Stimulated activated naive CD8-positive, alpha-beta T cell treated with anti-CD3 and anti-CD28 coated beads, Interleukin-15, Interleukin-2, amounts not matched to agents 100 ng/mL and 50 ng/mL, for 24 hours (primary cell): ENCODE measurements around the gene CRACR2A.

Experiments used
- H3K27ac Mint-ChIP-seq: one replicate; pipeline ENCODE4 v1.8.0; 2021; ENCODE audit warnings: mild to moderate bottlenecking, mixed read lengths
- H3K27me3 Mint-ChIP-seq: one replicate; pipeline ENCODE4 v1.8.0; 2021; ENCODE audit warnings: mixed read lengths
- H3K36me3 Mint-ChIP-seq: one replicate; pipeline ENCODE4 v1.8.0; 2021; ENCODE audit warnings: low read depth, mixed read lengths
- H3K4me1 Mint-ChIP-seq: one replicate; pipeline ENCODE4 v1.8.0; 2021; ENCODE audit warnings: low read depth, mixed read lengths
- H3K4me3 Mint-ChIP-seq: one replicate; pipeline ENCODE4 v1.8.0; 2021; ENCODE audit warnings: mild to moderate bottlenecking, mixed read lengths
- H3K9me3 Mint-ChIP-seq: one replicate; pipeline ENCODE4 v1.8.0; 2021; ENCODE audit warnings: mixed read lengths

CRACR2A gene

GRCh38 chr12:3718100-3718499 lies 34.8 kb downstream of the CRACR2A start:
- peaks cover 7% of the 10 kb centered on the region for H3K4me1 Mint-ChIP-seq
- no peaks in the 10 kb centered on the region for H3K27me3 Mint-ChIP-seq
- H3K4me3 Mint-ChIP-seq: no peak overlapping the region
- peaks cover 6% of the 10 kb centered on the region for H3K9me3 Mint-ChIP-seq
- H3K27ac Mint-ChIP-seq: no peak overlapping the region
- peaks cover 42% of the 10 kb centered on the region for H3K36me3 Mint-ChIP-seq

- peaks cover 7% of the 10 kb centered on the region for H3K4me1 Mint-ChIP-seq
- peaks cover 40% of the 10 kb centered on the region for H3K36me3 Mint-ChIP-seq
- H3K27ac Mint-ChIP-seq: no peak overlapping the region
- no peaks in the 10 kb centered on the region for H3K9me3 Mint-ChIP-seq
- H3K4me3 Mint-ChIP-seq: no peak overlapping the region
- no peaks in the 10 kb centered on the region for H3K27me3 Mint-ChIP-seq
Measured at GRCh38 chr12:3717283-3717898, 35.5 kb downstream of the CRACR2A start.

DNA sequence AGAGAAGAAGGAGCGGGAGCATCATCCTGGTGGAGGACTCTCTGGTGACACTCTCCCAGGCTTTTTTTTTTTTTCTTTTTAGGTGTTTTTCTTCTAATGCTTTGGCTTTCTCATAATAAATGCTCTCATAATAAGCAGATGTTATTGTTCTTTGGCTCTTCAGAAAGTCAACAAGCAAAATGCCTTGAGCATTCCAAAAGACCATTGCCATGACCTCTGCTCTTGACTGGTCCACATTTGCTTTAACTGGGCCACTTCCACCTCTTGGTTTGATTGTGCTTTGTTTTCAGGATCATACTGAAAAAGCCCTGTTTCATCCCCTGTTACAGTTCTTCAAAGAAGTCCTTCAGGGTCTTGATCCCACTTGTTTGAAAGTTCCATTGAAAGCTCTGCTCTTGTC lies 36.9 kb downstream of the CRACR2A start:
- peaks cover 7% of the 10 kb centered on the region for H3K4me1 Mint-ChIP-seq
- H3K9me3 Mint-ChIP-seq: no peaks in the 10 kb centered on the region
- H3K27ac Mint-ChIP-seq: no peak overlapping the region
- no peak overlapping the region for H3K4me3 Mint-ChIP-seq
- H3K27me3 Mint-ChIP-seq: no peaks in the 10 kb centered on the region
- H3K36me3 Mint-ChIP-seq: peaks cover 41% of the 10 kb centered on the region

GRCh38 chr12:3713947-3714346 lies 39.0 kb downstream of the CRACR2A start:
- Mint-ChIP-seq H3K9me3 (no peaks in the 10 kb centered on the region), H3K36me3 (peaks cover 48% of the 10 kb centered on the region), H3K27me3 (no peaks in the 10 kb centered on the region), H3K27ac (no peak overlapping the region), H3K4me1 (peaks cover 7% of the 10 kb centered on the region), H3K4me3 (no peak overlapping the region)

- Mint-ChIP-seq H3K27me3 (no peaks in the 10 kb centered on the region), H3K27ac (no peak overlapping the region), H3K36me3 (peaks cover 47% of the 10 kb centered on the region), H3K9me3 (no peaks in the 10 kb centered on the region), H3K4me3 (no peak overlapping the region), H3K4me1 (peaks cover 3% of the 10 kb centered on the region)
Measured at GRCh38 chr12:3713483-3713882, 39.4 kb downstream of the CRACR2A start.

- Mint-ChIP-seq H3K36me3 (peaks cover 44% of the 10 kb centered on the region), H3K4me3 (no peak overlapping the region), H3K27me3 (no peaks in the 10 kb centered on the region), H3K9me3 (no peaks in the 10 kb centered on the region), H3K4me1 (no peaks in the 10 kb centered on the region), H3K27ac (no peak overlapping the region)
Measured at GRCh38 chr12:3712209-3712992, 40.5 kb downstream of the CRACR2A start.

DNA sequence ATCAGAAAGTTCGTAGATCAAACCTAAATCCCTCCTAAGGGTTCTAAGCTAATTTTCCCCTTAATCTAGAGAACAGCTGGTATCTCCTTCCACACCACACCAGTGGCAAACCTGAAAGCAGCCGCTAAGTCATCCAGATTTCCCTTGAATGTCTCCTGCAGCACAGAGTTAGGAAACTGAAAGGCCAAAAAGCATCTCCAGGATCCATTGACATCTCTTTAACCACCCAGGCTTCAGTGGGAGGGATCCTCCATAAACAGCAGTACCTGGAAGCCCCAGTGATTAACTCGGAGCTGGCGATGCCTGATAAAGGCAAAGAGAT lies 47.6 kb downstream of the CRACR2A start:
- H3K4me1 Mint-ChIP-seq: no peaks in the 10 kb centered on the region
- H3K27me3 Mint-ChIP-seq: no peaks in the 10 kb centered on the region
- H3K9me3 Mint-ChIP-seq: peaks cover 9% of the 10 kb centered on the region
- H3K4me3 Mint-ChIP-seq: no peak overlapping the region
- H3K36me3 Mint-ChIP-seq: peaks cover 48% of the 10 kb centered on the region
- H3K27ac Mint-ChIP-seq: no peak overlapping the region

GRCh38 chr12:3704512-3705353 lies 48.2 kb downstream of the CRACR2A start:
- peaks cover 42% of the 10 kb centered on the region for H3K36me3 Mint-ChIP-seq
- H3K27ac Mint-ChIP-seq: no peak overlapping the region
- H3K4me3 Mint-ChIP-seq: no peak overlapping the region
- H3K4me1 Mint-ChIP-seq: no peaks in the 10 kb centered on the region
- no peaks in the 10 kb centered on the region for H3K27me3 Mint-ChIP-seq
- H3K9me3 Mint-ChIP-seq: peaks cover 9% of the 10 kb centered on the region

- Mint-ChIP-seq H3K4me3 (no peak overlapping the region), H3K4me1 (no peaks in the 10 kb centered on the region), H3K27me3 (no peaks in the 10 kb centered on the region)
Measured at GRCh38 chr12:3700861-3701260, 52.0 kb downstream of the CRACR2A start.

DNA sequence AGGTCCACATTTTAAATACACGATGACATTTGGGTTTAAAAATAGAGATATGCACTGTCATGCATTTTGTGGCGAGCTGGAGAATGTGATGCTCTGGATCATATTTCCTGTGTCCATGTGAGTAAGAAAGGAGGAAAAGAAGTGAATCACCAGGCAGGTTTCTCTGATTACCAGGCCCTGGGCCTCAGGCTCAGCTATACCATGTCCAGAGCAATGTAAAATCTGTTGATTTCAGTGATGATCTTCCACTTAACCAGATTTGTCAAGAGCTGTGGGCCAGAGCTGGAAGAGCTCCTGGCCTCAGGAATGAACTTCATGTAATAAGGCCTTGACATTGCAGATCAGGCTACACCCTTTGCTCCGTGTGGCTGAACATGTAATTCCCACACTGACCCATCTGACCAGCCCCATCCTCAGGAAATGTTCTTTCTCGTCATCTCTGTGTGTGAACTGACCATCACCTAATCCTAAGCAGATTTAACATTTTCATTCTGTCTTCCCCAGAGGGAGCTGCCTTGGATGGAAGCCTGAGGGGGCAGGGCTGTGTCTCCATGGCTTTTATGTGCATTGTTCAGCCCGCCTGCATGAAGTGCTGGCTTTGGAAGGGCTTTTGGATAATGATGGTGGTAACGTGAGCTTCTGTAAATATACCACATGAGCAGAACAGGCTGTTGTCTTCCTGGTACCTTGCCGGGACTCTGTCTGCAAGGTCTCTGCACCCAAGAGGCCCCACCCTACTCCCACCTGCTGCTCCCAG lies 54.5 kb downstream of the CRACR2A start:
- peaks cover under 1% of the 10 kb centered on the region for H3K9me3 Mint-ChIP-seq
- no peak overlapping the region for H3K4me3 Mint-ChIP-seq
- peaks cover 46% of the 10 kb centered on the region for H3K36me3 Mint-ChIP-seq
- H3K27me3 Mint-ChIP-seq: no peaks in the 10 kb centered on the region
- H3K4me1 Mint-ChIP-seq: no peaks in the 10 kb centered on the region
- no peak overlapping the region for H3K27ac Mint-ChIP-seq

More at GRCh38 chr12:3700861-3701260, 52.0 kb downstream of the CRACR2A start:
- peaks cover 44% of the 10 kb centered on the region for H3K36me3 Mint-ChIP-seq
- H3K27ac Mint-ChIP-seq: no peak overlapping the region
- peaks cover 9% of the 10 kb centered on the region for H3K9me3 Mint-ChIP-seq

GRCh38 chr12:3697311-3697870 lies 55.5 kb downstream of the CRACR2A start:
- Mint-ChIP-seq H3K36me3 (peaks cover 42% of the 10 kb centered on the region), H3K4me3 (no peak overlapping the region), H3K4me1 (no peaks in the 10 kb centered on the region), H3K9me3 (no peaks in the 10 kb centered on the region), H3K27me3 (no peaks in the 10 kb centered on the region), H3K27ac (no peak overlapping the region)

DNA sequence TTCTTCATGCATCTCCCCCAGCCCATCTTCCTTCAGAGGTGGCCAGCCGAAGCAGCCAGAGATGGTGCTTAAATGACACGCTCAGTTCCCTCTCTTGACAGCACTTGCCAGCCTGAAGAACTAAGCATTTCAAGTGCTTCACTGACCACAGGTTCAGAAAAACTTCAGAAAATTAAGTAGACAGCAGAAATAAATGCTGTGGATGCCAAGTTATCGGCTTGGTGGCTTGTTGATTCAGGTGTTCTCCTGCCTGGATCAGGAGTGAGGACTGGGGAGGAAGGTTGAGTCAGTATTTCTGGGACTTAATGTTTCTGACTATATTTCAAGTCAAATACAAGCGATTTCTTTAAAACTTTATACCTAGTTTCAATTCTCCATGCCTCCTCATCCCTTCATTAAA lies 58.2 kb downstream of the CRACR2A start:
- Mint-ChIP-seq H3K36me3 (peaks cover 67% of the 10 kb centered on the region), H3K4me3 (no peak overlapping the region), H3K27me3 (no peaks in the 10 kb centered on the region), H3K9me3 (no peaks in the 10 kb centered on the region), H3K4me1 (no peaks in the 10 kb centered on the region), H3K27ac (no peak overlapping the region)

- Mint-ChIP-seq H3K4me3 (no peak overlapping the region), H3K36me3 (peaks cover 69% of the 10 kb centered on the region), H3K4me1 (no peaks in the 10 kb centered on the region), H3K27me3 (no peaks in the 10 kb centered on the region), H3K27ac (no peak overlapping the region), H3K9me3 (no peaks in the 10 kb centered on the region)
Measured at GRCh38 chr12:3692616-3693365, 60.1 kb downstream of the CRACR2A start.

GRCh38 chr12:3686463-3686862 lies 66.4 kb downstream of the CRACR2A start:
- H3K4me3 Mint-ChIP-seq: no peak overlapping the region
- no peaks in the 10 kb centered on the region for H3K9me3 Mint-ChIP-seq
- no peaks in the 10 kb centered on the region for H3K27me3 Mint-ChIP-seq
- no peak overlapping the region for H3K27ac Mint-ChIP-seq
- H3K4me1 Mint-ChIP-seq: no peaks in the 10 kb centered on the region
- peaks cover 47% of the 10 kb centered on the region for H3K36me3 Mint-ChIP-seq
